GM18517 (cell line): ENCODE measurements around the gene KRTAP10-1.

Source experiments
- ATAC-seq: cut with Tn5 transposase; IDR thresholded peaks from one replicate; pipeline ENCODE4 v1.9.1; 2021; ENCODE audit warnings: mild to moderate bottlenecking, moderate library complexity; ENCODE audit not compliant: unreplicated experiment

KRTAP10-1 gene

GRCh38 chr21:44549525-44550211 is 9.7 kb upstream of the KRTAP10-1 start:
- no peak for ATAC-seq

GRCh38 chr21:44548922-44549321 is 8.9 kb upstream of the KRTAP10-1 start:
- no peak for ATAC-seq

GRCh38 chr21:44548381-44548780 is 8.4 kb upstream of the KRTAP10-1 start:
- ATAC-seq: no peak

GRCh38 chr21:44547656-44548331 is 7.8 kb upstream of the KRTAP10-1 start:
- ATAC-seq: no peak

GRCh38 chr21:44544566-44544965 is 4.6 kb upstream of the KRTAP10-1 start:
- no peak for ATAC-seq

GRCh38 chr21:44542716-44543115 is 2.7 kb upstream of the KRTAP10-1 start:
- ATAC-seq: no peak

GRCh38 chr21:44540741-44541288 is 820 bp upstream of the KRTAP10-1 start:
- no peak for ATAC-seq

GRCh38 chr21:44539046-44539445 is 949 bp downstream of the KRTAP10-1 start:
- ATAC-seq: no peak

- no peak for ATAC-seq
Observed at GRCh38 chr21:44537930-44538911, 1.8 kb downstream of the KRTAP10-1 start.

- ATAC-seq: no peak
Observed at GRCh38 chr21:44535963-44536362, 4.0 kb downstream of the KRTAP10-1 start.

- no peak for ATAC-seq
Observed at GRCh38 chr21:44534688-44535087, 5.3 kb downstream of the KRTAP10-1 start.

GRCh38 chr21:44533891-44534627 is 5.9 kb downstream of the KRTAP10-1 start:
- ATAC-seq: no peak

- ATAC-seq: no peak
Observed at GRCh38 chr21:44533121-44533890, 6.7 kb downstream of the KRTAP10-1 start.

- ATAC-seq: no peak
Observed at GRCh38 chr21:44532712-44533111, 7.3 kb downstream of the KRTAP10-1 start.

- no peak for ATAC-seq
Observed at GRCh38 chr21:44531606-44532564, 8.1 kb downstream of the KRTAP10-1 start.

- no peak for ATAC-seq
Observed at GRCh38 chr21:44530903-44531605, 8.9 kb downstream of the KRTAP10-1 start.

GRCh38 chr21:44530221-44530902 is 9.6 kb downstream of the KRTAP10-1 start:
- ATAC-seq: no peak
